Superior temporal gyrus (tissue), 1 donor: ENCODE results near the gene MAGI3.
A peak's percentile ranks its signal among the peaks of the same experiment; 100 is the strongest.

ENCODE experiments used
- DNase-seq: peaks from one replicate; pipeline ENCODE4 v3.0.0-alpha.2; 2016; ENCODE audit errors: extremely low spot score

MAGI3 gene

GRCh38 chr1:113657126-113657525 is 266.8 kb downstream of the MAGI3 start:
- peak; percentile 26 for DNase-seq

GRCh38 chr1:113657556-113658063 is 267.3 kb downstream of the MAGI3 start:
- no peak for DNase-seq

- peak; percentile 29 for DNase-seq
These were observed 268.7 kb downstream of the MAGI3 start for GRCh38 chr1:113659035-113659434.

GRCh38 chr1:113659556-113659955 is 269.2 kb downstream of the MAGI3 start:
- DNase-seq, result peak; percentile 43

GRCh38 chr1:113660088-113660487 is 269.8 kb downstream of the MAGI3 start:
- DNase-seq, result peak; percentile 68

GRCh38 chr1:113662101-113662500 is 271.8 kb downstream of the MAGI3 start:
- DNase-seq, result no peak

GRCh38 chr1:113663165-113663951 is 273.0 kb downstream of the MAGI3 start:
- no peak for DNase-seq

GRCh38 chr1:113665071-113665470 is 274.8 kb downstream of the MAGI3 start:
- DNase-seq, result no peak

- no peak for DNase-seq
These were observed 275.8 kb downstream of the MAGI3 start for GRCh38 chr1:113666126-113666525.

- DNase-seq, result no peak
These were observed 279.7 kb downstream of the MAGI3 start for GRCh38 chr1:113669988-113670387.

- no peak for DNase-seq
These were observed 280.3 kb downstream of the MAGI3 start for GRCh38 chr1:113670650-113671049.

- no peak for DNase-seq
These were observed 282.2 kb downstream of the MAGI3 start for GRCh38 chr1:113672491-113672890.

- no peak for DNase-seq
These were observed 284.3 kb downstream of the MAGI3 start for GRCh38 chr1:113674591-113674990.

GRCh38 chr1:113675302-113675701 is 285.0 kb downstream of the MAGI3 start:
- DNase-seq, result no peak

GRCh38 chr1:113676524-113676923 is 286.2 kb downstream of the MAGI3 start:
- no peak for DNase-seq

GRCh38 chr1:113677250-113678158 is 287.2 kb downstream of the MAGI3 start:
- peak; percentile 75 for DNase-seq

GRCh38 chr1:113678159-113678469 is 287.8 kb downstream of the MAGI3 start:
- no peak for DNase-seq

GRCh38 chr1:113681596-113682337 is 291.5 kb downstream of the MAGI3 start:
- DNase-seq, result no peak

- DNase-seq, result no peak
These were observed 293.3 kb downstream of the MAGI3 start for GRCh38 chr1:113683384-113684152.

- no peak for DNase-seq
These were observed 293.8 kb downstream of the MAGI3 start for GRCh38 chr1:113684153-113684541.

- DNase-seq, result no peak
These were observed 296.7 kb downstream of the MAGI3 start for GRCh38 chr1:113686891-113687618.
